ENCODE results near the gene MB21D2. TPM values are rescaled to one million over a fixed set of nuclear protein-coding genes. Genes with fewer than 3 reads are reported as not detected.

The MB21D2 gene
- total RNA-seq, 6 experiments from 2014 or later = 17.2 to 20.9 (median 19.5) TPM

DNA sequence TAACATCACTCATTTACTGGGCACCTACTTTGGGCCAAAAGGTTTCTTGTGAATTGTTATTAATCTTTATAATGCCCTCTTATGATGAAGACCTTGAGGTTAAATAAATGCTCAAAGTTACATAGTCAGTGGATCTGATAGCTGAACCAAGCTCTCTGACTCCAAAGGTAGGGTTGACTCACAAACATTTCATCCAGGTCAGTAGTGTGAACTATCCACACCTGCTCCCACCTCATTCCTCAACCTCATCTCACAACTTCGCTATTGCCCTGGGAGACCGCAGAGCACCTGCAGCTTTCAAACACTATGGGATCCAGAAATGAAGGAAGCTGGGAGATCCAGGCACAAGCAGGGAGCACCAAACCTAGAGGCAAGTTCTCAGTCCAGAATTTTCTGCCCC, 96.5 kb downstream of the MB21D2 start:
- Mint-ChIP-seq H3K27me3 (ENCODE audit: insufficient read depth) (peaks cover 3% of the 10 kb centered on the region), H3K4me1 (ENCODE audit: low read depth) (peaks cover 75% of the 10 kb centered on the region), H3K27ac (no peak overlapping the region), H3K9me3 (no peaks in the 10 kb centered on the region), H3K4me3 (no peak overlapping the region), H3K36me3 (ENCODE audit: low read depth) (peaks cover 8% of the 10 kb centered on the region)
- TF ChIP-seq, protein P1, sequence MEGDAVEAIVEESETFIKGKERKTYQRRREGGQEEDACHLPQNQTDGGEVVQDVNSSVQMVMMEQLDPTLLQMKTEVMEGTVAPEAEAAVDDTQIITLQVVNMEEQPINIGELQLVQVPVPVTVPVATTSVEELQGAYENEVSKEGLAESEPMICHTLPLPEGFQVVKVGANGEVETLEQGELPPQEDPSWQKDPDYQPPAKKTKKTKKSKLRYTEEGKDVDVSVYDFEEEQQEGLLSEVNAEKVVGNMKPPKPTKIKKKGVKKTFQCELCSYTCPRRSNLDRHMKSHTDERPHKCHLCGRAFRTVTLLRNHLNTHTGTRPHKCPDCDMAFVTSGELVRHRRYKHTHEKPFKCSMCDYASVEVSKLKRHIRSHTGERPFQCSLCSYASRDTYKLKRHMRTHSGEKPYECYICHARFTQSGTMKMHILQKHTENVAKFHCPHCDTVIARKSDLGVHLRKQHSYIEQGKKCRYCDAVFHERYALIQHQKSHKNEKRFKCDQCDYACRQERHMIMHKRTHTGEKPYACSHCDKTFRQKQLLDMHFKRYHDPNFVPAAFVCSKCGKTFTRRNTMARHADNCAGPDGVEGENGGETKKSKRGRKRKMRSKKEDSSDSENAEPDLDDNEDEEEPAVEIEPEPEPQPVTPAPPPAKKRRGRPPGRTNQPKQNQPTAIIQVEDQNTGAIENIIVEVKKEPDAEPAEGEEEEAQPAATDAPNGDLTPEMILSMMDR (IDR thresholded peaks at IDR 0.05) = no peak
- no peak for DNase-seq

DNA sequence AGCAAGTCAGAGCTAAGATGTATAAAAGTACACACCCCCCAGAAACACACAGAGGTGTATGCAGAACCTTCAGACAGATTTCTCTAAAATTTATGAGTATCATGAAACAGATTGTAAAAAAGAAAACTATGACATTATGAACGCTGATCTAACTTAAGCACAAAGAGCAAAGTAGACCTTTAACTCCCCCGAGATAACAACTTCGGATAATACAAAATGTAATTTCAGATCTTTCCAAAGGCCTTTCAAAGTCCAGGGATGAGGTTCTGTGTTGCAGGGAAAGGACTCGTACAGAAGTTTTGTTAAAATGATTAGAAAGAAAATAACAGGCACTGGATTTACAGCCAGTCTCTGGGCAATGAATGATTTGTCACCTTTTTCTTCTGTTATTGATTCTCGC, 97.5 kb downstream of the MB21D2 start:
- H3K4me1 Mint-ChIP-seq (ENCODE audit: low read depth) = peaks cover 71% of the 10 kb centered on the region
- TF ChIP-seq, protein P1 (IDR thresholded peaks at IDR 0.05) = no peak
- no peak overlapping the region for H3K27ac Mint-ChIP-seq

GRCh38 chr3:192819001-192819569, 98.6 kb downstream of the MB21D2 start:
- Mint-ChIP-seq H3K36me3 (ENCODE audit: low read depth) (no peaks in the 10 kb centered on the region), H3K4me1 (ENCODE audit: low read depth) (peaks cover 66% of the 10 kb centered on the region), H3K9me3 (no peaks in the 10 kb centered on the region), H3K27me3 (ENCODE audit: insufficient read depth) (peaks cover 3% of the 10 kb centered on the region), H3K4me3 (peak overlapping the region; percentile 46), H3K27ac (peak overlapping the region; percentile 45)
- TF ChIP-seq, protein P1 (IDR thresholded peaks at IDR 0.05) = peak; percentile 13; the same call in 1 of the 2 replicates
- peak; percentile 73 for DNase-seq

More for the DNA sequence above, 97.5 kb downstream of the MB21D2 start:
- Mint-ChIP-seq H3K27me3 (ENCODE audit: insufficient read depth) (peaks cover 3% of the 10 kb centered on the region), H3K4me3 (no peak overlapping the region), H3K9me3 (no peaks in the 10 kb centered on the region), H3K36me3 (ENCODE audit: low read depth) (peaks cover 6% of the 10 kb centered on the region)
- DNase-seq = no peak

GRCh38 chr3:192818126-192818525, 99.5 kb downstream of the MB21D2 start:
- Mint-ChIP-seq H3K27ac (peak overlapping the region; percentile 34), H3K36me3 (ENCODE audit: low read depth) (no peaks in the 10 kb centered on the region), H3K4me3 (peak overlapping the region; percentile 6), H3K9me3 (no peaks in the 10 kb centered on the region), H3K27me3 (ENCODE audit: insufficient read depth) (peaks cover 3% of the 10 kb centered on the region), H3K4me1 (ENCODE audit: low read depth) (peaks cover 72% of the 10 kb centered on the region)
- TF ChIP-seq, protein P1 (IDR thresholded peaks at IDR 0.05) = no peak
- DNase-seq = no peak

DNA sequence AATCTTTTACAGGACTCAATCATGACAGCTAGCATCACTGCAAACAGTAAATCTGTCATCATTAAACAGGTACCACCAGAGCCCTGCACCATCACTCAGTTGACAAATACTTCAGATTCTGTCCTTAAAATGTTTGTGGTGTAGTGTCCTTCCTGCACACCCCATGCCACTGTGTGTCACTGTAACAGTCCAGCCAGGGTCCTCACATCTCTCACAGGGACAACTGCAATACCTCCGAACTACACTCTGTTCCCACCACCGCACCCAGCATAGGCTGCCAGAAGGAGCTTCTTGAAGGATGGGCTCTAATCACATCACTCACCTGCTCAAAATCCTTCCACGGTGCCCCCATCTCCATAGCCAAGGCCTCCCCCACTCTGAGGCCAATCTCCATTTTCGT, 100.2 kb downstream of the MB21D2 start:
- DNase-seq = no peak
- peak overlapping the region; percentile 12 for H3K4me3 Mint-ChIP-seq
- H3K4me1 Mint-ChIP-seq (ENCODE audit: low read depth) = peaks cover 78% of the 10 kb centered on the region
- H3K27me3 Mint-ChIP-seq (ENCODE audit: insufficient read depth) = peaks cover 3% of the 10 kb centered on the region
- TF ChIP-seq, protein P1 (IDR thresholded peaks at IDR 0.05) = no peak; the same call in 1 of the 2 replicates
- peak overlapping the region; percentile 23; the same call in 1 of the 2 replicates for H3K27ac Mint-ChIP-seq
- H3K36me3 Mint-ChIP-seq (ENCODE audit: low read depth) = no peaks in the 10 kb centered on the region
- no peaks in the 10 kb centered on the region for H3K9me3 Mint-ChIP-seq
